ENCODE data around the gene PCGF3. TPM values are rescaled to one million over a fixed set of nuclear protein-coding genes. Genes with fewer than 3 reads are reported as not detected.
A peak's percentile ranks its signal among the peaks of the same experiment; 100 is the strongest.
"Not testable (repeated sequence)": the region's sequence is repeated elsewhere in the genome, so short reads cannot be mapped to it uniquely, and the experiment has no call there.

Gene PCGF3
- total and polyA plus RNA-seq, 9 donors, result 38.9 to 79.4 (median 56.1) TPM

DNA sequence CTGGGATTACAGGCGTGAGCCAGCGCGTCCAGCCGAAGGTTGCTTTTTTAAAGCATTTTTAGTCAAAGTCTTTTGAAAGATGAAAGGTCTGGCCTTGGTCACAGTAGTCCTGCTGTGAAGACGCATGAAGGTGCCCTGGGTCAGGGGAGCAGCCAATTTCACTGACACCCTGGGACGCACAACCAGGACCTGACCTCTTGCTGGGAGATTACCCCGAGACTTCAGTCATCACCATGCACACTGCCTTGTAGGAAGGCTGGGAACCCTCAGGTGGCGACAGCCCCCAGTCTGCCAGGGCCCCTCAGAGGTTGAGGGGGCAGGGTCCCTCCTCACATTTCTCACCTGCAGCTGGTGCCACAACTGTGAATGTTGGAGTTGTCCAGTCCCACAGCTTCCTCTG is 67.1 kb downstream of the PCGF3 start:
- Histone ChIP-seq H3K36me3 (ENCODE audit: control insufficient read depth, insufficient read depth, low read length) (peaks cover 64% of the 10 kb centered on the region), H3K27ac (ENCODE audit: low read length) (no peak overlapping the region), H3K27me3 (ENCODE audit: control insufficient read depth, insufficient read depth, low read length) (no peaks in the 10 kb centered on the region), H3K4me3 (ENCODE audit: low read length) (no peak overlapping the region), H3K9me3 (replicated peaks; ENCODE audit: control insufficient read depth, low read depth, low read length) (no peaks in the 10 kb centered on the region), H3K4me1 (ENCODE audit: control insufficient read depth, insufficient read depth, low read length) (peaks cover 16% of the 10 kb centered on the region)
- DNase-seq, result no peak
- WGBS (ENCODE audit: insufficient coverage), result 82% methylated on average over 5 of the region's 8 CpGs

DNA sequence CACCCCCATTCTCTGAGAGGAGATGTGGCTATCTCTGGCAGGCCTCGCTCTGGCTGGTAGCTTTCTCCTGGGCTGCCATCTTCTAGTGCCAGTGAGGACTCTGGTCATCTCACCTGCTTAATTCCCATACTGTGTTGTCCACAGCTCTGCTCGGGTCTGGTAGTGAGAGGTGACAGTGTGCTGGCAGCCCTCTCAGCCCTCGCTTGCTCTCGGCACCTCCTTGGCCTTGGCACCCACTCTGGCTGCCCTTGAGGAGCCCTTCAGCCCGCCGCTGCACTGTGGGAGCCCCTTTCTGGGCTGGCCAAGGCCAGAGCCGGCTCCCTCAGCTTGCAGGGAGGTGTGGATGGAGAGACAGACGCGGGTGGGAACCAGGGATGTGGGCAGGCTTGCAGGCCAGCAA is 67.6 kb downstream of the PCGF3 start:
- WGBS (ENCODE audit: insufficient coverage), result 76% methylated on average over 6 of the region's 9 CpGs
- no peaks in the 10 kb centered on the region for H3K27me3 ChIP-seq (ENCODE audit: control insufficient read depth, insufficient read depth, low read length)
- H3K9me3 ChIP-seq (replicated peaks; ENCODE audit: control insufficient read depth, low read depth, low read length), result no peaks in the 10 kb centered on the region
- no peak overlapping the region for H3K27ac ChIP-seq (ENCODE audit: low read length)
- no peak for DNase-seq
- H3K36me3 ChIP-seq (ENCODE audit: control insufficient read depth, insufficient read depth, low read length), result peaks cover 62% of the 10 kb centered on the region
- H3K4me3 ChIP-seq (ENCODE audit: low read length), result no peak overlapping the region
- peaks cover 16% of the 10 kb centered on the region for H3K4me1 ChIP-seq (ENCODE audit: control insufficient read depth, insufficient read depth, low read length)

DNA sequence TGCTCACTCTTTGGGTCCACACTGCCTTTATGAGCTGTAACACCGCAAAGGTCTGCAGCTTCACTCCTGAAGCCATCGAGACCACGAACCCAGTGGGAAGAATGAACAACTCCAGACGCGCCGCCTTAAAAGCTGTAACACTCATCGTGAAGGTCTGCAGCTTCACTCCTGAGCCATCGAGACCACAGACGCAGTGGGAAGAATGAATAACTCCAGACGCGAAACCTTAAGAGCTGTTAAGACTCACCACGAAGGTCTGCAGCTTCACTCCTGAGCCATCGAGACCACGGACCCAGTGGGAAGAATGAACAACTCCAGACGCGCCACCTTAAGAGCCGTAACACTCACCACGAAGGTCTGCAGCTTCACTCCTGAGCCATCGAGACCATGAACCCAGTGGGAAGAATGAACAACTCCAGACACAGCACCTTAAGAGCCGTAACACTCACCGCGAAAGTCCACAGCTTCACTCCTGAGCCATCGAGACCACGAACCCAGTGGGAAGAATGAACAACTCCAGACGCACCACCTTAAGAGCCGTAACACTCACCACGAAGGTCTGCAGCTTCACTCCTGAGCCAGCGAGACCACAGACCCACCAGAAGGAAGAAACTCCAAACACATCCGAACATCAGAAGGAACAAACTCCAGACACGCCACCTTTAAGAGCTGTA is 68.9 kb downstream of the PCGF3 start:
- 85% methylated on average over 26 of the region's 30 CpGs for WGBS (ENCODE audit: insufficient coverage)
- H3K4me3 ChIP-seq (ENCODE audit: low read length); DNase-seq; H3K27ac ChIP-seq (ENCODE audit: low read length); H3K9me3 ChIP-seq (replicated peaks; ENCODE audit: control insufficient read depth, low read depth, low read length); H3K27me3 ChIP-seq (ENCODE audit: control insufficient read depth, insufficient read depth, low read length): not testable (repeated sequence)
- H3K4me1 ChIP-seq (ENCODE audit: control insufficient read depth, insufficient read depth, low read length), result peaks cover 20% of the 10 kb centered on the region
- H3K36me3 ChIP-seq (ENCODE audit: control insufficient read depth, insufficient read depth, low read length), result peaks cover 64% of the 10 kb centered on the region

DNA sequence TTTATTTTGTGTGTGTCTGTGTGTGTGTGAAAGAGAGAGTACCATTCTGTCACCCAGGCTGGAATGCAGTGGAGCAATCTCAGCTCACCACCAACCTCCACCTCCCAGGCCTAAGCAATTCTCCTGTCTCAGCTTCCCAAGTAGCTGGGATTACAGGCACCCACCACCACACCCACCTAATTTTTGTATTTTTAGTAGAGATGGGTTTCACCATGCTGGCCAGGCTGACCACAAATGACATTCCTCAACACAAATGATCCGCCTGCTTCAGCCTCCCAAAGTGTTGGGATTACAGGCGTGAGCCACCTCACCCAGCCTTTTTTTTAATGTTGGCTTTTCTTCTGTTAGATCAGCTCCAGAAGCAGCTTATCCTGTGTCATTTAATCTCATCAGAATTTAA is 69.9 kb downstream of the PCGF3 start:
- H3K4me3 ChIP-seq (ENCODE audit: low read length); H3K9me3 ChIP-seq (replicated peaks; ENCODE audit: control insufficient read depth, low read depth, low read length); DNase-seq; H3K27me3 ChIP-seq (ENCODE audit: control insufficient read depth, insufficient read depth, low read length); H3K27ac ChIP-seq (ENCODE audit: low read length): not testable (repeated sequence)
- H3K36me3 ChIP-seq (ENCODE audit: control insufficient read depth, insufficient read depth, low read length), result peaks cover 65% of the 10 kb centered on the region
- peaks cover 29% of the 10 kb centered on the region for H3K4me1 ChIP-seq (ENCODE audit: control insufficient read depth, insufficient read depth, low read length)
- WGBS (ENCODE audit: insufficient coverage), result no CpG with 5 or more reads among the region's 2 CpGs

DNA sequence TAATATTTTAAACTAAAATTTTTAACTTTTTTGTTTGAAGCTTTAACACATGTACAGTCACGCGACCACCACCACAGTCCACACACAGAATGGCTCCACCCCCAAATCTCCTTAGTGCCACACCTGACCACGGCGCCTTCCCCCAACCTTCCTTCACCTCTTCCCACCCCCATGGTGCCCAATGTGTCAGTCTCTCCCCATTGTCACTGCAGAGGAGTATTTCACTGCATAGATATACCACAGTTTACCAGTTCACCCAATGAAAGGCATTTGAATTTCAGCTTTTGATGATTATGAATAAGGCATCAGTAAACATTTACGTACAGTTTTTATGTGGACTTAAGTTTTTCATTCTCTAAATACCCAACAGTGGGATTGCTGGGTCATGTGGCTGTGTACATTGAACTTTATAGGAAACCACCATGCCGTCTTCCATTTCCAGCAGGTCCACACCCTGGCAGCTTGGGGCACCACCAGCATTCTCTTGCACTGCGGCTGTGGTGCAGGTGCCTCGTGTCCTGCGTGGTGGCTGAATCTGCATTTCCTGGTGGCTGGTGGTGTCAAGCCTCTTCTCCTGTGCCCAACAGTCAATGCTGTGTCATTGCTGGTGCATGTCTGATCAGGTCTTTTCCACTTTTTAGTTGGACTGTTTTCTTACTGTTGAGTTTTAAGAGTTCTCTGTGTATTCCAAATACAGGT is 71.3 kb downstream of the PCGF3 start:
- peaks cover 59% of the 10 kb centered on the region for H3K36me3 ChIP-seq (ENCODE audit: control insufficient read depth, insufficient read depth, low read length)
- peaks cover 34% of the 10 kb centered on the region for H3K4me1 ChIP-seq (ENCODE audit: control insufficient read depth, insufficient read depth, low read length)
- WGBS (ENCODE audit: insufficient coverage), result 88% methylated on average over 8 of the region's 9 CpGs
- DNase-seq, result no peak
- no peaks in the 10 kb centered on the region for H3K9me3 ChIP-seq (replicated peaks; ENCODE audit: control insufficient read depth, low read depth, low read length)
- no peaks in the 10 kb centered on the region for H3K27me3 ChIP-seq (ENCODE audit: control insufficient read depth, insufficient read depth, low read length)
- no peak overlapping the region for H3K4me3 ChIP-seq (ENCODE audit: low read length)
- no peak overlapping the region for H3K27ac ChIP-seq (ENCODE audit: low read length)

DNA sequence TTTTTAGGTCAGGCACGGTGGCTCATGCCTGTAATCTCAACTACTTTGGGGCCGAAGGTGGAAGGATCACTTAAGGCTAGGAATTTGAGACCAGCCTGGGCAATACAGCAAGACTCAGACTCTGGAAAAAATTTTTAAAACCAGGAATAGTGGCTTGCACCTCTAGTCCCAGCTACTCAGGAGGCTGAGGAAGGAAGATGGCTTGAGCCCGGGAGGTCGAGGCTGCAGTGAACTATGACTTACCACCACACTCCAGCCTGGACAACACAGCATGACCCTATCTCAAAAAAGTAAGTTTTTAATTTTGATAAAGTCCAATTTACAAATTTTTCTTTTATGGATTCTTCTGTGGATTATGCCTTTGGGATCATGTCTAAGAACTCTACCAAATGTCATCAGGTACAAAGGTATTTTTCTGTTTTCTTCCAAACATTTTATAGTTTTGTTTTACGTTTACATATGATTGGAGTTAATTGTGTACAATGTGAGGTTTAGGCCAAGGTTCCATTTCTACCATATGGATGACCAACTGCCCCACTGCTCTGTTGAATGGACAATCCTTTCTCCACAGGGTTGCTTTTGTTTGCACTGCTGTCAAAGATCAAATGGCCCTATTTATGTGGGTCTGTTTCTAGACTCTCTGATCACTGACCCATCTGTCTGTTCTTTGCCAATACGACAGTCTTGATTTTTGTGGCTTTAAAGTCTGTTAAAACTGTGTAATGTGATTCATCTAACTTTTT is 72.1 kb downstream of the PCGF3 start:
- WGBS (ENCODE audit: insufficient coverage), result 100% methylated on average over 2 of the region's 6 CpGs
- Histone ChIP-seq H3K36me3 (ENCODE audit: control insufficient read depth, insufficient read depth, low read length) (peaks cover 56% of the 10 kb centered on the region), H3K9me3 (replicated peaks; ENCODE audit: control insufficient read depth, low read depth, low read length) (no peaks in the 10 kb centered on the region), H3K4me1 (ENCODE audit: control insufficient read depth, insufficient read depth, low read length) (peaks cover 38% of the 10 kb centered on the region), H3K27ac (ENCODE audit: low read length) (no peak overlapping the region), H3K4me3 (ENCODE audit: low read length) (no peak overlapping the region), H3K27me3 (ENCODE audit: control insufficient read depth, insufficient read depth, low read length) (no peaks in the 10 kb centered on the region)
- DNase-seq, result no peak

DNA sequence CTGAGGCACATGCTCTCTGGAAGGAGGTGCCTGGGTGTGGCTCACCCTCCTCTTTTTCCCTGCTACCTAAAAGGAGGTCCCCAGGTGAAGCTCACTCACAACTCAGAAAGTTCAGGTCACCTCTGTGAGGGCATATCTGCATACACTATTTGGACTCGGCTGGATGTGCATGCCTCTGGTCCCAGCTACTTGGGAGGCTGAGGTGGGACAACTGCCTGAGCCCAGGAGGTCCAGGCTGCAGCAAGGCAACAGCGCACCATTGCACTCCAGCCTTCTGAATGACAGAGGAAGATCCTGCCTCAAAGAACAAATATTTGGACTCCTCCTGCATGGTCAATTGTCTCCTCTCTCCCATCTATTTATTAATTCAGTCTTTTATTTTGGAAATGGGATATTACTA is 73.9 kb downstream of the PCGF3 start:
- no peak for DNase-seq
- Histone ChIP-seq H3K4me3 (ENCODE audit: low read length) (no peak overlapping the region), H3K36me3 (ENCODE audit: control insufficient read depth, insufficient read depth, low read length) (peaks cover 48% of the 10 kb centered on the region), H3K9me3 (replicated peaks; ENCODE audit: control insufficient read depth, low read depth, low read length) (no peaks in the 10 kb centered on the region), H3K27ac (ENCODE audit: low read length) (no peak overlapping the region), H3K27me3 (ENCODE audit: control insufficient read depth, insufficient read depth, low read length) (peaks cover 5% of the 10 kb centered on the region), H3K4me1 (ENCODE audit: control insufficient read depth, insufficient read depth, low read length) (peaks cover 28% of the 10 kb centered on the region)
- WGBS (ENCODE audit: insufficient coverage), result 88% methylated on average over 1 of the region's 2 CpGs

DNA sequence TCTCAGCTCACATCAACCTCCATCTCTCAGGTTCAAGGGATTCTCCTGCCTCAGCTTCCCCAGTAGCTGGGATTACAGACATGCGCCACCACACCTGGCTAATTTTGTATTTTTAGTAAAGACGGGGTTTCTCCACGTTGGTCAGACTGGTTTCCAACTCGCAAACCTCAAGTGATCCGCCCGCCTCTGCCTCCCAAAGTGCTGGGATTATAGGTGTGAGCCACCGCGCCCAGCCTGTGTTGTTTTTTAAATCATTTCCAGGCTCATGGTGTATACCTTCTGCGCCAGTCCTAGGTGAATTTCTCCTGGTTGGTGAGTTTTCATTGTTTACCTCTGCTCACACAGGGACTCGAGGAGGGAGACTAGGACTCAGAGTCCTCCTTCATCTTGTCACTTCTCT is 74.6 kb downstream of the PCGF3 start:
- 100% methylated on average over 2 of the region's 10 CpGs for WGBS (ENCODE audit: insufficient coverage)
- H3K27ac ChIP-seq (ENCODE audit: low read length); DNase-seq; H3K9me3 ChIP-seq (replicated peaks; ENCODE audit: control insufficient read depth, low read depth, low read length): not testable (repeated sequence)
- Histone ChIP-seq H3K4me1 (ENCODE audit: control insufficient read depth, insufficient read depth, low read length) (peaks cover 29% of the 10 kb centered on the region), H3K36me3 (ENCODE audit: control insufficient read depth, insufficient read depth, low read length) (peaks cover 41% of the 10 kb centered on the region), H3K4me3 (ENCODE audit: low read length) (peak overlapping the region; percentile 100), H3K27me3 (ENCODE audit: control insufficient read depth, insufficient read depth, low read length) (peaks cover 12% of the 10 kb centered on the region)

DNA sequence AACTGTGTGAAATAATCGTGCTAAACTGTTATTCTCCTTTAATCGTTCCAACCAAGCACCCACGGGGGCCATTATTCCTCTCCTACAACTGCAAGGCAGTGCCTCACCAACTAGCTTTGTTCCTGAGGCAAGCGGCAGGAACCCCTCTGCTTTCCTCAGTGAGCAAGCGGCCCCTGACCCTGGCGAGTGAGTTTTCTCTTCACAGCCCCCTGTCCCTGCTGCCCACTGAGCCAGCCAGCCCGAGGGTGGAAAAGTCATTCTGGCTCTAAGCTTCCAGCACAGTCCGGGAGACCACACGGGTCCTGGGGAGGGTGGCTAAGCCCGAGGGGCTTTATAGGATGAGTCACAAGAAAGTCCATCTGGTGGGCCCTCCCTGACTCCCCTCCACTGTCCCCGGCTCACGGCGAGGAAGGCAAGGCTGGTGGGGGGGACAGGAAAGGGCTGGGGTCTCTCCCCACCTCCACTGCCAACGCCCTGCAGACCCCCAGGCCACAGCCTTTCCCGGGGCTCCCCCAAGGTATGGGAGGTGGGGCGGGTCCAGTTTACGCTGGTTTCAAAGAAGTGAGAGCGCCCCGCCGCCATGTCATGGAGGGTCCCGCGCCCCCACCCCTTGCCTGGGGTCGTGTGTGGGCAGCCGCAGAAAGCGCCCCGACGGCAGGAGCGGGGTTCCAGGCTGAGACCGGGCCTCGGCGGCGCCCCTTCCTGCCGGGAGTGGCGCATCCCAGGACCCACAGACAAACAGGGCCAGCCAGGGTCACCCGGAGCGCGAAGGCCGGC is 75.3 kb downstream of the PCGF3 start:
- H3K4me1 ChIP-seq (ENCODE audit: control insufficient read depth, insufficient read depth, low read length), result peaks cover 35% of the 10 kb centered on the region
- WGBS (ENCODE audit: insufficient coverage), result 2% methylated on average over 29 of the region's 38 CpGs
- no peak for DNase-seq

More for the DNA sequence above, 75.3 kb downstream of the PCGF3 start:
- Histone ChIP-seq H3K4me3 (ENCODE audit: low read length) (peak overlapping the region; percentile 100), H3K27me3 (ENCODE audit: control insufficient read depth, insufficient read depth, low read length) (peaks cover 18% of the 10 kb centered on the region), H3K36me3 (ENCODE audit: control insufficient read depth, insufficient read depth, low read length) (peaks cover 35% of the 10 kb centered on the region), H3K9me3 (replicated peaks; ENCODE audit: control insufficient read depth, low read depth, low read length) (no peaks in the 10 kb centered on the region), H3K27ac (ENCODE audit: low read length) (peak overlapping the region; percentile 80)

All from muscle of leg (tissue), 11 donors.